ENCODE results near the gene SECTM1.
A peak's percentile ranks its signal among the peaks of the same experiment; 100 is the strongest.

Gene SECTM1

DNA sequence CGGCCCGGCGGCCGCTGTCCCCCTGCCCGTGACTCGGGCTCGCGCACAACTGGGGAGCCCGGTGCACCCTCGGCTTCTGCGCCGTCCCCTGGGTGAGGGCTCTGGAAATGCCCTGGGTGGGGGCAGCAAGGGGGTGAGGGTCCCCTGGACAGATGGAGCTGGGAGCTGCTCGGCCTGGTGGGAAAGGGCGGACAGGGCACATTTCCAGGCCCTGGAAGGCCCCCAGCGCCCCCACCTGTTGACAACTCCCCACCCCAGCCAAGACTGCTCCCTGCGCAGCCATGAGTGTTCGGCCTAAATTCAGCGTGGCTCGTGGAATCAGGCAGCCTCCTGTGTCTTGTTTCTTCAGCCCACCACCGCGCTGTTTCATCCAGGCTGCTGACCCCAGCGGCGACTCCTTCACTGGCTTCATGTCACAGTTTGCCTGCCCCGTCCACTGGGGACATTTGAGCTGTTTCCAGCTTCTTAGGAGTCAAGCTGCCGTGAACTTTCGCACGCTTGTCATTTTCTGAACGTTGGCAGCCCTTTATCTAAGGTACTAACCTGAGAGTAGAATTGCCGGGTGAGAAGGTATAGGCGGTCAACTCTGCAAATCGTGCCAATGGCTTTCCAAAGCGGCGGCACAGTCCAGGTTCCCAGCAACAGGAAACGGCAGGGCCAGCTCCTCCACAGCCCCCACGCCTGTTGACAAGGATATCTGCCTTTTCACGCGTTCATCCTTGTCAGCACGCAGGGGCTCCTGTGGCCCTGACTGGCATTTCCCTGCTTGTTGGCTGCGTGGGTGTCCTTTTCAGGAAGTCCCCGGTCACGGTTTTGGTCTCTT, 38.9 kb upstream of the SECTM1 start:
- DNase-seq (ENCODE audit: low read depth, low spot score) = no peak
- TF ChIP-seq, protein P1, sequence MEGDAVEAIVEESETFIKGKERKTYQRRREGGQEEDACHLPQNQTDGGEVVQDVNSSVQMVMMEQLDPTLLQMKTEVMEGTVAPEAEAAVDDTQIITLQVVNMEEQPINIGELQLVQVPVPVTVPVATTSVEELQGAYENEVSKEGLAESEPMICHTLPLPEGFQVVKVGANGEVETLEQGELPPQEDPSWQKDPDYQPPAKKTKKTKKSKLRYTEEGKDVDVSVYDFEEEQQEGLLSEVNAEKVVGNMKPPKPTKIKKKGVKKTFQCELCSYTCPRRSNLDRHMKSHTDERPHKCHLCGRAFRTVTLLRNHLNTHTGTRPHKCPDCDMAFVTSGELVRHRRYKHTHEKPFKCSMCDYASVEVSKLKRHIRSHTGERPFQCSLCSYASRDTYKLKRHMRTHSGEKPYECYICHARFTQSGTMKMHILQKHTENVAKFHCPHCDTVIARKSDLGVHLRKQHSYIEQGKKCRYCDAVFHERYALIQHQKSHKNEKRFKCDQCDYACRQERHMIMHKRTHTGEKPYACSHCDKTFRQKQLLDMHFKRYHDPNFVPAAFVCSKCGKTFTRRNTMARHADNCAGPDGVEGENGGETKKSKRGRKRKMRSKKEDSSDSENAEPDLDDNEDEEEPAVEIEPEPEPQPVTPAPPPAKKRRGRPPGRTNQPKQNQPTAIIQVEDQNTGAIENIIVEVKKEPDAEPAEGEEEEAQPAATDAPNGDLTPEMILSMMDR (IDR thresholded peaks at IDR 0.05; ENCODE audit: insufficient read depth, low read length, missing control alignments) = no peak
- no peak overlapping the region for H3K4me3 ChIP-seq (ENCODE audit: low read depth, low read length)
- ChIA-PET CTCF (interaction anchor here (0.9 to 1.9 kb wide), 2 partner anchors 20 to 22 kb away, joined by 4 to 9 read pairs; no protein-coding TSS in a partner anchor), POLR2A (no interaction called here)

DNA sequence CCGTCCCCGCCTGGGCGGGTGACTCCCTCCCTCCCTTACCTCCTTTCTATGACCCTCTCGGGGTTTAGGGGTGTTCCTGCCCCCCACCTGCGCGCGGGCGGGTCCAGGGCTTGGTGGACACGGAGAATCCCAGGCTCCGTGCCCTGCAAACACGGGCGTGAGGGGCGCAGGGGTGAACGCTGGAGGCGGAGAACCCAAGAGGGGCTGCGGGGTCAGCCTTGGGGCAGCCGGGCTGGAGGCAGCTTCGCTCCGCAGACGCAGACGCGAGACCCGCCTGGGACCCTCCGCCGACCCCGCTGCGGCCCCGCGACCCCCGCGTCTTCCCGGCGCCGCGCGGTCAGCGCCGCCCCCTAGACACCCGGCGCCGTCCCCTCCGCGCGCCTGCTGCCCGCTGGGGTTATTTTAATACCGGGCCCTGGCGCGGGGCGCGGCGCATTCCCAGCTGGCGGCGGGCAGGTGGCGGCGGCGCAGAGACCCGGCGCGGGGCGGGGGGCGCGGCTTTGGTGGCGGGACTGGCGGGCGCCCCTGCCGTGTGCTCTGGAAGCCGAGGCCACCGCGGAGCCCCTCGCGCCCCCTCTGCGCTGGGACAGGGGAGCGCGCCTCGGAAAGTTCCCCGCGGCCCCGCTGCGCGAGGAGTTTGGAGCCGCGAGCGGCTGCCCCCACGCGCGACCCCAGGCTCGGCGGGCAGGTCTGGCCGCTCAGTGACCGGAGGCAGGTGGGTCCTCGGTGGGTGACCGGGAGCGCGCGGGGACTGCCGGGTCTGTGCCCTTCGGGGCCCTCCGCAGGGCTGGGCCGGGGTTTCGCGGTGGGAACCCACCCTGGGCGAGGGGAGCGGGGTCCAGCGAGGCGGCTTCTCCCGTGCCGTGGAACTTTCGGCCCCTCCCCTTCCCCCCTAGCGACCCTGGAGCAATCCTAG, 38.0 kb upstream of the SECTM1 start, which contains the start of gene UTS2R:
TSS of gene UTS2R (plus strand) at position 433 of the 916 bp plus-strand sequence. CDS start 2,560 bp downstream, outside the sequence.
- TF ChIP-seq, protein P1 (IDR thresholded peaks at IDR 0.05; ENCODE audit: insufficient read depth, low read length, missing control alignments) = no peak
- POLR2A ChIA-PET = no interaction called here
- CTCF ChIA-PET = interaction anchor here (0.9 to 2.6 kb wide), 3 partner anchors 18 to 21 kb away, joined by 3 to 18 read pairs (median 9); no protein-coding TSS in a partner anchor
- peak within 1 kb of the TSS; percentile 29 for H3K4me3 ChIP-seq (ENCODE audit: low read depth, low read length)
- no peak for DNase-seq (ENCODE audit: low read depth, low spot score)

- peak overlapping the region; percentile 29 for H3K4me3 ChIP-seq (ENCODE audit: low read depth, low read length)
- ChIA-PET POLR2A (no interaction called here), CTCF (interaction anchor here (0.8 to 2.6 kb wide), 3 partner anchors 12 to 20 kb away, joined by 3 to 18 read pairs (median 3); no protein-coding TSS in a partner anchor)
- TF ChIP-seq, protein P1 (IDR thresholded peaks at IDR 0.05; ENCODE audit: insufficient read depth, low read length, missing control alignments) = no peak
- no peak for DNase-seq (ENCODE audit: low read depth, low spot score)
Observed at GRCh38 chr17:82370471-82371332, 37.1 kb upstream of the SECTM1 start.

- CTCF ChIA-PET = interaction anchor here (2.6 kb wide), 1 partner anchor 19 kb away, joined by 18 read pairs; no protein-coding TSS in a partner anchor
- POLR2A ChIA-PET = no interaction called here
- TF ChIP-seq, protein P1 (IDR thresholded peaks at IDR 0.05; ENCODE audit: insufficient read depth, low read length, missing control alignments) = no peak
- DNase-seq (ENCODE audit: low read depth, low spot score) = no peak
- no peak overlapping the region for H3K4me3 ChIP-seq (ENCODE audit: low read depth, low read length)
Observed at GRCh38 chr17:82369211-82369610, 35.6 kb upstream of the SECTM1 start.

DNA sequence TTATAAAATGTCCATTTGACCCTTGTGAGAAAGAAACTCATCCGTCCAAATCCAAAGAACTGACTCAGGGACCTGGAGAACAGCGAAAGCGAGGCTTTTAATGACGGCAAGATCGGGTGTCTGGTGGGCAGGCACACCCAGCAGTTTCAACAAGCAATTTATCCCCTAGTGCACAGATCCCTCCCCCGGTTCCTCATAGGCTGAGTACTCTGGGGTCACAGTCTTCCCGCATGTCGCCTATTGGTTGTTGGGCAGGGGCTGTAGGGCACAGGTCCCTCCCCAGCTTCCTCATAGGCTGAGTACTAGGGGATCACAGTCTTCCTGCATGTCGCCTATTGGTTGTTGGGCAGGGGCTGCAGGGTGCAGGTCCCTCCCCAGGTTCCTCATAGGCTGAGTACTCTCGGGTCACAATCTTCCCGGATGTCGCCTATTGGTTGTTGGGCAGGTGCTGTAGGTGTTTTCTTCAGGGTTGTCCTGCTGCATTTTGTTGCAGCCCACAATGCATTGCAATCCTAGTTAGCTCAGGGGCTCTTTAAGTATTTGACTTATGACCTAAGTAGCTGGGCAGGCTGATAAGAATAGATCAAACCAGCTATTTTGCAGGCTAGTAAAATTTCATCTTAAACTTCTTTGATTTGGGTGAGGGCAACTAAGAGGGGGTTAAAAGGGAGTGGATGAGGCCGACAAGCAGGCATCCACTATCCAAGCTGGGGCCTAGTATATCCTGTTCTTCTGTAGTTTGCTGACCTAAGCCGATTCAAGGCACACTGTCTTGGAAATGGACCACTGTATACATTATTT, 34.4 kb upstream of the SECTM1 start:
- CTCF ChIA-PET = interaction anchor here (1.3 to 1.8 kb wide), 2 partner anchors 10 to 16 kb away, joined by 3 to 7 read pairs; no protein-coding TSS in a partner anchor
- no peak for DNase-seq (ENCODE audit: low read depth, low spot score)
- POLR2A ChIA-PET = no interaction called here
- H3K4me3 ChIP-seq (ENCODE audit: low read depth, low read length) = no peak overlapping the region
- TF ChIP-seq, protein P1 (IDR thresholded peaks at IDR 0.05; ENCODE audit: insufficient read depth, low read length, missing control alignments) = no peak
